HepG2 (cell line): ENCODE data around the gene MTX1. TPM values are rescaled to one million over a fixed set of nuclear protein-coding genes. Genes with fewer than 3 reads are reported as not detected.

Experiments used
- ASH2L ChIP-seq: fragments of 300-600, 200-600 bp; sonication (generic); IDR thresholded peaks from 2 replicates; pipeline ENCODE4 v1.7.0; 2017; ENCODE audit warnings: low read depth, mild to moderate bottlenecking, moderate library complexity, mixed read lengths, low read length; ENCODE audit not compliant: insufficient read length
- ATF1 ChIP-seq: IDR thresholded peaks from 2 replicates; pipeline ENCODE4 v1.6.1; 2016; ENCODE audit warnings: mild to moderate bottlenecking, control low read depth
- HNF4A ChIP-seq: sonication (generic); formaldehyde crosslinking; IDR thresholded peaks from 2 replicates; pipeline ENCODE4 v1.4.0; 2020; ENCODE audit warnings: missing genetic modification reagents
- NFATC3 ChIP-seq: sonication (generic); formaldehyde crosslinking; IDR thresholded peaks from 2 replicates; pipeline ENCODE4 v1.5.1; 2020; ENCODE audit warnings: mild to moderate bottlenecking, missing genetic modification reagents
- NFRKB ChIP-seq: fragments of 450-650 bp; IDR thresholded peaks from 2 replicates; pipeline ENCODE4 v1.6.1; 2017
- PHF8 ChIP-seq: sonication (generic); formaldehyde crosslinking; IDR thresholded peaks from 2 replicates; pipeline ENCODE4 v1.5.0; 2020; ENCODE audit warnings: missing genetic modification reagents
- POLR2AphosphoS2 ChIP-seq: IDR thresholded peaks from 2 replicates; pipeline ENCODE4 v1.6.1; 2011; ENCODE audit warnings: low read depth, low read length, improper control_type of control experiment
- RFX1 ChIP-seq: fragments of 450-650 bp; IDR thresholded peaks from 2 replicates; pipeline ENCODE4 v1.6.1; 2017
- RFXANK ChIP-seq: IDR thresholded peaks from 2 replicates; pipeline ENCODE4 v1.6.1; 2016
- SCMH1 ChIP-seq: sonication (generic); formaldehyde crosslinking; IDR thresholded peaks from 2 replicates; pipeline ENCODE4 v1.9.0; 2021; ENCODE audit warnings: missing genetic modification reagents, mild to moderate bottlenecking, borderline replicate concordance
- SNAPC4 ChIP-seq: sonication (generic); formaldehyde crosslinking; IDR thresholded peaks from 2 replicates; pipeline ENCODE4 v1.4.0; 2020; ENCODE audit warnings: mild to moderate bottlenecking, missing genetic modification reagents
- SP4 ChIP-seq: sonication (generic); formaldehyde crosslinking; IDR thresholded peaks from 2 replicates; pipeline ENCODE4 v1.8.1; 2023; ENCODE audit warnings: mild to moderate bottlenecking, missing genetic modification reagents
- TRIM24 ChIP-seq: sonication (generic); formaldehyde crosslinking; IDR thresholded peaks from 2 replicates; pipeline ENCODE4 v1.8.0; 2022; ENCODE audit warnings: mild to moderate bottlenecking, missing genetic modification reagents
- ZBTB10 ChIP-seq: sonication (generic); formaldehyde crosslinking; IDR thresholded peaks from 2 replicates; pipeline ENCODE4 v1.4.0; 2020; ENCODE audit warnings: missing genetic modification reagents, borderline replicate concordance
- ZBTB34 ChIP-seq: sonication (generic); formaldehyde crosslinking; IDR thresholded peaks from 2 replicates; pipeline ENCODE4 v1.8.0; 2022; ENCODE audit warnings: mild to moderate bottlenecking, missing genetic modification reagents
- ZNF496 ChIP-seq: sonication (generic); formaldehyde crosslinking; IDR thresholded peaks from 2 replicates; pipeline ENCODE4 v1.8.1; 2023; ENCODE audit warnings: mild to moderate bottlenecking, moderate library complexity, missing genetic modification reagents; ENCODE audit not compliant: insufficient replicate concordance
- ZNF598 ChIP-seq: sonication (generic); formaldehyde crosslinking; IDR thresholded peaks from 2 replicates; pipeline ENCODE4 v1.5.1; 2020; ENCODE audit warnings: mild to moderate bottlenecking, missing genetic modification reagents, borderline replicate concordance
- ZNF724P ChIP-seq: sonication (generic); formaldehyde crosslinking; IDR thresholded peaks from 2 replicates; pipeline ENCODE4 v1.8.0; 2022; ENCODE audit warnings: missing genetic modification reagents, borderline replicate concordance
- polyA plus RNA-seq, 8 experiments: library from polyadenylated mRNA; depleted of rRNA in 3 of 8; stranded (reverse) in 7 of 8; unstranded in 1 of 8; fragments of >200 nt; fragmentation: Illumina TruSeq in 4 of 8; extraction: Trizol in 4 of 8; gene quantifications; 2 replicates each; pipeline versions ENCODE4 v1.2.1 to v1.2.3, GENCODE V29; 2011 to 2016; ENCODE audit warnings: low read depth in 4 of 8, missing spikeins in 1 of 8, mixed read lengths in 1 of 8; ENCODE audit not compliant: insufficient read depth in 1 of 8
- total RNA-seq, 5 experiments: library from RNA; depleted of rRNA; stranded (reverse); fragments of >200 nt; fragmentation: Illumina TruSeq; extraction: Trizol; gene quantifications; 2 replicates each; pipeline ENCODE4 v1.2.3, GENCODE V29; 2016; ENCODE audit warnings: low read depth in 1 of 5
- TF ChIP-seq, protein P1 (sequence below): sonication (generic); formaldehyde crosslinking; IDR thresholded peaks from 2 replicates; pipeline ENCODE4 v1.5.0; 2020; ENCODE audit warnings: missing genetic modification reagents
- TF ChIP-seq, protein P2 (sequence below): sonication (generic); formaldehyde crosslinking; IDR thresholded peaks from 2 replicates; pipeline ENCODE4 v1.8.1; 2023; ENCODE audit warnings: missing genetic modification reagents, mild to moderate bottlenecking, borderline replicate concordance

The MTX1 gene
- total and polyA plus RNA-seq, 2 of the 13 experiments (the other 11 are each of a cell fraction or from before 2014, with no cell fraction given) = 64.5 to 72.6 TPM

GRCh38 chr1:155193275-155193990, 15.1 kb upstream of the MTX1 start (continued):
- TF ChIP-seq ZNF496 (CRISPR knock-in tag) (no peak), SP4 (CRISPR knock-in tag) (no peak; the same call in 1 of the 2 replicates), POLR2AphosphoS2 (no peak), ZBTB10 (no peak), SCMH1 (CRISPR knock-in tag) (no peak), PHF8 (CRISPR knock-in tag) (peak; percentile 36; the same call in 1 of the 2 replicates), ASH2L (no peak), SNAPC4 (CRISPR knock-in tag) (no peak), ZNF724P (CRISPR knock-in tag) (no peak), TRIM24 (CRISPR knock-in tag) (no peak), ZBTB34 (CRISPR knock-in tag) (no peak), RFXANK (CRISPR knock-in tag) (0 out of 2 replicates have a peak, but pooled peaks have one; percentile 36), RFX1 (no peak), ZNF598 (CRISPR knock-in tag) (0 out of 2 replicates have a peak, but pooled peaks have one; percentile 17), NFATC3 (CRISPR knock-in tag) (no peak), NFRKB (no peak), ATF1 (CRISPR knock-in tag) (no peak), HNF4A (no peak)
- TF ChIP-seq, protein P1, sequence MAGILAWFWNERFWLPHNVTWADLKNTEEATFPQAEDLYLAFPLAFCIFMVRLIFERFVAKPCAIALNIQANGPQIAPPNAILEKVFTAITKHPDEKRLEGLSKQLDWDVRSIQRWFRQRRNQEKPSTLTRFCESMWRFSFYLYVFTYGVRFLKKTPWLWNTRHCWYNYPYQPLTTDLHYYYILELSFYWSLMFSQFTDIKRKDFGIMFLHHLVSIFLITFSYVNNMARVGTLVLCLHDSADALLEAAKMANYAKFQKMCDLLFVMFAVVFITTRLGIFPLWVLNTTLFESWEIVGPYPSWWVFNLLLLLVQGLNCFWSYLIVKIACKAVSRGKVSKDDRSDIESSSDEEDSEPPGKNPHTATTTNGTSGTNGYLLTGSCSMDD (CRISPR knock-in tag) = no peak
- TF ChIP-seq, protein P2, sequence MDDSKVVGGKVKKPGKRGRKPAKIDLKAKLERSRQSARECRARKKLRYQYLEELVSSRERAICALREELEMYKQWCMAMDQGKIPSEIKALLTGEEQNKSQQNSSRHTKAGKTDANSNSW (CRISPR knock-in tag) = no peak
